Transverse colon (tissue), 4 donors: ENCODE data around the gene STK38L.

ENCODE experiments used
- EP300 ChIP-seq: sonication (generic); formaldehyde crosslinking; IDR thresholded peaks from one replicate; pipeline ENCODE4 v1.6.1; 2017; ENCODE audit warnings: antibody characterized with exemption, low read depth
- POLR2A ChIP-seq: fragments of 450-650 bp; IDR thresholded peaks from one replicate; pipeline ENCODE4 v1.6.1; 2016; ENCODE audit warnings: antibody characterized with exemption, mild to moderate bottlenecking, moderate library complexity
- POLR2AphosphoS5 ChIP-seq, 3 donors: sonication (generic); formaldehyde crosslinking; IDR thresholded peaks; one replicate each; pipeline ENCODE4 v1.6.1; 2016; ENCODE audit warnings: antibody characterized with exemption in 3 of 3
- TF ChIP-seq, protein P1 (sequence below), 5 experiments: fragments of 200-600 bp in 3 of 5; fragments of 450-650 bp in 2 of 5; sonication (generic) in 3 of 5; IDR thresholded peaks; 1 replicate in 2 of 5; 2 replicates in 3 of 5; pipeline ENCODE4 v1.5.1; 2016 to 2017; ENCODE audit warnings: antibody characterized with exemption in 5 of 5, inconsistent platforms in 3 of 5, mild to moderate bottlenecking in 2 of 5, moderate library complexity in 1 of 5

GRCh38 chr12:27330846-27331245 is 86.8 kb downstream of the STK38L start:
- TF ChIP-seq POLR2A (no peak), POLR2AphosphoS5 (IDR thresholded peaks at IDR 0.05) (no peak), EP300 (no peak)
- TF ChIP-seq, protein P1, sequence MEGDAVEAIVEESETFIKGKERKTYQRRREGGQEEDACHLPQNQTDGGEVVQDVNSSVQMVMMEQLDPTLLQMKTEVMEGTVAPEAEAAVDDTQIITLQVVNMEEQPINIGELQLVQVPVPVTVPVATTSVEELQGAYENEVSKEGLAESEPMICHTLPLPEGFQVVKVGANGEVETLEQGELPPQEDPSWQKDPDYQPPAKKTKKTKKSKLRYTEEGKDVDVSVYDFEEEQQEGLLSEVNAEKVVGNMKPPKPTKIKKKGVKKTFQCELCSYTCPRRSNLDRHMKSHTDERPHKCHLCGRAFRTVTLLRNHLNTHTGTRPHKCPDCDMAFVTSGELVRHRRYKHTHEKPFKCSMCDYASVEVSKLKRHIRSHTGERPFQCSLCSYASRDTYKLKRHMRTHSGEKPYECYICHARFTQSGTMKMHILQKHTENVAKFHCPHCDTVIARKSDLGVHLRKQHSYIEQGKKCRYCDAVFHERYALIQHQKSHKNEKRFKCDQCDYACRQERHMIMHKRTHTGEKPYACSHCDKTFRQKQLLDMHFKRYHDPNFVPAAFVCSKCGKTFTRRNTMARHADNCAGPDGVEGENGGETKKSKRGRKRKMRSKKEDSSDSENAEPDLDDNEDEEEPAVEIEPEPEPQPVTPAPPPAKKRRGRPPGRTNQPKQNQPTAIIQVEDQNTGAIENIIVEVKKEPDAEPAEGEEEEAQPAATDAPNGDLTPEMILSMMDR (IDR thresholded peaks at IDR 0.05) = no peak
